BJ (cell line): ENCODE measurements around the gene GPR6. TPM values are rescaled to one million over a fixed set of nuclear protein-coding genes. Genes with fewer than 3 reads are reported as not detected.

Experiments
- CTCF ChIA-PET: fragments of 350-600 bp; formaldehyde crosslinking; extraction: SDS; loops from one replicate; lab custom pipeline; 2021; ENCODE audit warnings: antibody characterized with exemption, inconsistent platforms; lab: Yijun Ruan, JAX
- POLR2A ChIA-PET: fragments of 300-600 bp; sonication (Branson Sonifier 250); formaldehyde crosslinking; extraction: SDS; loops from one replicate; lab custom pipeline; 2021; ENCODE audit warnings: antibody characterized with exemption; lab: Charles Lee
- DNase-seq: peaks from one replicate; pipeline ENCODE4 v3.0.0-alpha.2; 2011; ENCODE audit warnings: low read depth
- H3K27me3 ChIP-seq: 2 replicates; pipeline ENCODE4 v1.6.0; 2011; ENCODE audit warnings: low read length; ENCODE audit not compliant: control insufficient read depth, insufficient read depth
- H3K36me3 ChIP-seq: 2 replicates; pipeline ENCODE4 v1.5.1; 2011; ENCODE audit warnings: low read length; ENCODE audit not compliant: control insufficient read depth, insufficient read depth
- H3K4me3 ChIP-seq: 2 replicates; pipeline ENCODE4 v1.5.1; 2011; ENCODE audit warnings: low read depth, mild to moderate bottlenecking, control low read depth, low read length
- CTCF ChIP-seq: IDR thresholded peaks from 2 replicates; pipeline ENCODE4 v1.5.1; 2011; ENCODE audit warnings: low read depth, mild to moderate bottlenecking, control low read depth, inconsistent platforms, low read length, moderate library complexity; ENCODE audit not compliant: insufficient read depth
- polyA plus RNA-seq: library from polyadenylated mRNA; depleted of rRNA; stranded (reverse); fragments of >200 nt; gene quantifications from 2 replicates; pipeline ENCODE4 v1.2.3, GENCODE V29; 2011

GPR6 gene
- polyA plus RNA-seq, 1 experiment = not detected

GRCh38 chr6:109979033-109979921, 1.2 kb downstream of the GPR6 start:
- Histone ChIP-seq H3K36me3 (no peaks in the 10 kb centered on the region), H3K4me3 (no peak overlapping the region), H3K27me3 (peaks cover 9% of the 10 kb centered on the region)
- DNase-seq = no peak
- CTCF ChIA-PET = no interaction called here
- no peak for TF ChIP-seq CTCF
- POLR2A ChIA-PET = no interaction called here

GRCh38 chr6:109984410-109984809, 6.3 kb downstream of the GPR6 start:
- H3K4me3 ChIP-seq = no peak overlapping the region
- ChIA-PET POLR2A (no interaction called here), CTCF (no interaction called here)
- no peak for DNase-seq
- no peak for TF ChIP-seq CTCF
- H3K36me3 ChIP-seq = no peaks in the 10 kb centered on the region
- peaks cover 2% of the 10 kb centered on the region; the same call in 1 of the 2 replicates for H3K27me3 ChIP-seq

- CTCF ChIA-PET = interaction anchor here (0.6 to 0.7 kb wide), 3 partner anchors 16 to 127 kb away, joined by 3 to 4 read pairs (median 3); no protein-coding TSS in a partner anchor
- Histone ChIP-seq H3K36me3 (no peaks in the 10 kb centered on the region), H3K27me3 (peaks cover 2% of the 10 kb centered on the region; the same call in 1 of the 2 replicates), H3K4me3 (no peak overlapping the region)
- DNase-seq = no peak
- POLR2A ChIA-PET = no interaction called here
- TF ChIP-seq CTCF = no peak
Measured at GRCh38 chr6:109987196-109987595, 9.1 kb downstream of the GPR6 start.

GRCh38 chr6:109991201-109992101, 13.3 kb downstream of the GPR6 start:
- Histone ChIP-seq H3K27me3 (no peaks in the 10 kb centered on the region), H3K36me3 (no peaks in the 10 kb centered on the region), H3K4me3 (no peak overlapping the region)
- POLR2A ChIA-PET = no interaction called here
- no peak for DNase-seq
- TF ChIP-seq CTCF = no peak
- CTCF ChIA-PET = no interaction called here
